Stimulated activated naive CD4-positive, alpha-beta T cell (primary cell): ENCODE measurements around the gene ACP2.
"Not testable (repeated sequence)": the region's sequence is repeated elsewhere in the genome, so short reads cannot be mapped to it uniquely, and the experiment has no call there.

ENCODE experiments used
- DNase-seq, 6 experiments: peaks; one replicate each; lab custom pipeline; 2025; lab: John Stamatoyannopoulos, UW

The ACP2 gene

DNA sequence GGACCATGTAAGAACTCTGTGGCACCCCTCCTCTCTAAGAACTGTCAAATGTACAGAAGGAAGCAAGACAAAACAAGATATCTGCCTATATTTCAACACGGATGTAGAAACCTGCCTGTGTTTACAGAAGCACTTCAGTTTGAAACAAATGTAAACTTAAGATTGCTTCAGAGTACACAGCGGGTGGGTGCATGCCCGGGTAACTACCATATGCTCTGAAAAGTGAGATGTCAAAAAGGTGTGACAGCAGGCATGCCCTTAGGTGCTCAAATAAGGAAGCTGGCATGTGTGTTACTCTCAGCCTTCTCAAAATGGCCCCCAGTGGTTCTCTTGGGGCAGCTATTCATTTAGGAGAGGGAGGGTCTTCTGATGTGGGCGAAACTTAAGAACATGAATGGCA is 5.2 kb downstream of the ACP2 start:
- no peak for DNase-seq

DNA sequence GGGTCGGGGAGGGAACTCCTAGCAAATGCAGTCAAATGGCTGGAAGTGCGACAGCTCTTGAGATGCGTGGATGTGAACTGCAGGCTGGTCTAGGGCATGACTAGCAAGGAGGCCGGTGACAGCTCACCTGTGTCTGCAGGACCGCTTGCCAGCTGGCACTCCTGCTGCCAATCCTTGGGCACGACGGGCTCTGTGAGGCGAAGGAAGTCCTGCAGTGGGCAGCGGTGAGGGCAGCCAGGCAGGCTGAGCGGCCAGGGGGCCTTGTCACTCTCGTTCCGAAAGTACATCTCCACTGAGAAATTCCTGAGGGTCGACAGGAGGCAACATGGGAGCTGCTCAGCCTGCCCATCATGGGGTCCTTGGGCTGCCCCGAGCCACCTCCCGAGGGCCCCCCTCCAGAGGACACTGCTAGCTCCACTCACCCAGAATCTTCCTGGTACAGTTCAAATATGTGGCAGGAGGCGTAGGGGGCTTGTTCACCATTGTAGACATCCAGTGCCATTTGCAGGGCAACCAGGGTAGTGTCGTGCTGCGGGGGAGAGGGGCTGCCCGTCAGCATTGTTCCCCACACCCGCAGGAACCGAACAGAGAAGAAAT is 5.9 kb downstream of the ACP2 start:
- DNase-seq: no peak

DNA sequence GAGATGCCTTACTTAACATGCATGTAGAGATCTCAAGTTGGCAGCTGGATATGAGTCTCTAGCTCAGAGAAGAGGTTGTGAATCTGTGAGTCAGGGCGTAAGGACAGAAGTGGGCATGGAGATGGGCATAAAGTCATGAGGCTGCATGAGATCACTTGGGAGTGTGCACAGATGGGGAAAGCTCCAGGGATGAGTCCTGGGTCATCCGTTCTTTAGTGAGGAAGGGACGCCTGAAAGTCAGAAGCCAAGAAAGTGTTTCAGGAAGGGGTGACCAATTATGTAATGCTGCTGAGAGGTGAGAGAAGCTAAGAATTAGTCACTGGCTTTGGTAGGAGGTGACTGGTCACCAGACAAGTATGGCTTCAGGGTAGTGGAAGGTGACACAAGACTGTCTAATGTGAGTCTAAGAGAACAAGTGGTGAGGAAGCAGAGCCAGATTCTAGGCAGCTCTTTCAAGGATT is 6.7 kb downstream of the ACP2 start:
- DNase-seq: no peak

DNA sequence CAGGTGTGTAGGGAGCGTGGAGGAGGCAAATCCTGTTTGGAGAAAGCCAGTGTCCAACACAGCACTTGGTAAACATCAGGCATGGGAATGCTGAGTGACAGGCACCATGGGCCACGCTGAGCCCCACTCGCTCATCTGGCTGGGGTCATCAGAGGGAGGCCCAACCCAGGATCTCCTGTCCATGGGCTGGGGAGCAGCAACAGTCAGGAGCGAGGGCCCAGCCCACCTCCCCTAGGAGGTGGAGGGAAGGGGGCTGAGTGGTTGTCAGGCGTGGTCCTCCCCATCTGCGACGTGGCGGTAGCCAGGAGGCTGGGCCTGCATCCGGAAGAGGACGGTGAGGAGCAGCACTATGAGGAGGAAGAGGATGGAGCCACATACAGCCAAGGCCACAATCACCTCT is 8.8 kb downstream of the ACP2 start:
- no peak for DNase-seq

DNA sequence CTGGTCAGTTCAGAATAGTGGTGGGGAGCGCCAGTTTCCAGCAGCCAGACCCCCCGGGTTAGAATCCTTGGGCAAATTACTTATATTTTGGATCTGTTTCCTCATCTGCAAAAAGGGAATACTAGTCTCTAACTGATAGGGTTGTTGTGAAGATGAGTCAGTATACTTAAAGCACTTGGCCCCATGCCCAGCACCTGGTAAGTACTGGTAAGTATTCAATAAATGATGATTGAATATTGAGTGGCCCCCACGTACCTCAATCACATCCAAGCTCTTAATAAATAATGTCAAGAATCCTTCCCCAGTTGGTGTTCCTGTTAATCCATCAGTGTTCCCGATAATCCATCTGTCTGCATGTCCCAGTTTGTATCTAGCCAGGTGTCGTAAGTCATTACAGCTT is 12.1 kb downstream of the ACP2 start:
- no peak for DNase-seq

DNA sequence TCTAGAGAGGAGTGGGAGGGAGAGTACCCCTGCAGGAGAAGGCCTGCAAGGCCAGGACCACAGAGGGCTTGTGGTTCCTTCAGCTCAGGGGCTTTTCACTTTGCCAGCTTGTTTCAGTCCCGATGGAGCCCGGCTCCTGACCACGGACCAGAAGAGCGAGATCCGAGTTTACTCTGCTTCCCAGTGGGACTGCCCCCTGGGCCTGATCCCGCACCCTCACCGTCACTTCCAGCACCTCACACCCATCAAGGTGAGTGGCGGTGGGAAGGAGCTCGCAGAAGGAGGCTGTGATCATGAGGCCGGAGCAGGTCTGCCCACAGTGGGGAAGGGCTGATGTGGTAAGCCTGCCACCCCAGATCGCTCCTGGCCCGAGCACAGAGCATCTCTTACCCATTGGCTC is 13.5 kb downstream of the ACP2 start:
- peak in 1 of 6 experiments; percentile 34 for DNase-seq

DNA sequence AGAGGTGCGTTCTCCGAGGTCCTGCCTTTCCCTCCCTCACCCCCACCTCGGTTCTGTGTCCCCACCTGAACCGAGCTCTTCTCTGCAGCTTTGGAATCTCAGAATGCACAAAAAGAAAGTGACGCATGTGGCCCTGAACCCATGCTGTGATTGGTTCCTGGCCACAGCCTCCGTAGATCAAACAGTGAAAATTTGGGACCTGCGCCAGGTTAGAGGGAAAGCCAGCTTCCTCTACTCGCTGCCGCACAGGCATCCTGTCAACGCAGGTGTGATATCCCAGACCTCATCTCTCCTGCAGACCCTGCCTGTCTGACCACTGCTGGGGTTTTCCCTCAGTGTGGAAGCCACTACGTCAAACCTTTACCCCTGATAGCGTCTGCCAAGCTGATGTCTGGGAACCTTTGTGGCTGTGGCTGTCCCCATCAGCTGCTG is 13.9 kb downstream of the ACP2 start:
- peak; percentile 56 to 87 (median 78) for DNase-seq

DNA sequence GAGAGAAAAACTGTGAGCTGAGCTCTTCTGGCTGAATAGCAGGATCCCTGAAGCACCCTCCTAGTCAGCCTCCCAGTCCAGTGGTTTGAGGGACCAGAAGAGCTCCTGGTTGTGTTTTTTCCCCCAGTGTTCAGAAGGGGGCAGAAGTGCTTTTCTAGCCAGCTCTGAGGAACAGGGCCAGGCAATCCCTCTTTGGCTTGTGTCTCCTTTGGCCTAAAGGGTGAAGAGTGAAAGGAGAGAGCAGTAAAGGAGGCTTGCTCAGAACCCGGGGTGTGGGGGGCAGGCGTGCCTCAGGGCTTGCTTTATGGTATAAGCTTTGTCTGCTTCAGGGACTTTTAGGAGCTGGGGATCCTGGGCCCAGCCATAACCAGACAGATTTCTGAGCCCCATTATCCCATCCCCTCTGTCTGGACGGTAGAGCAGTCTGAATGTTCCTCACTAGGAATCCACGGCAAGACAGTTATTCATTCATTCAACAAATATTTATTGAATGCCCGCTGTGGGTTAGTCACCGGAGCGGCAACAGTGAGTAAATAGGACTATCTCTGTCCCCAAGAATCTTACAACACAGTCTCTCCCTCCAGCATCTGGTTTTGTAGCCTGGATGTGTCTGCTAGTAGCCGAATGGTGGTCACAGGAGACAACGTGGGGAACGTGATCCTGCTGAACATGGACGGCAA is 14.5 kb downstream of the ACP2 start:
- peak in 3 of 6 experiments; percentile 6 to 23 (median 22) for DNase-seq

DNA sequence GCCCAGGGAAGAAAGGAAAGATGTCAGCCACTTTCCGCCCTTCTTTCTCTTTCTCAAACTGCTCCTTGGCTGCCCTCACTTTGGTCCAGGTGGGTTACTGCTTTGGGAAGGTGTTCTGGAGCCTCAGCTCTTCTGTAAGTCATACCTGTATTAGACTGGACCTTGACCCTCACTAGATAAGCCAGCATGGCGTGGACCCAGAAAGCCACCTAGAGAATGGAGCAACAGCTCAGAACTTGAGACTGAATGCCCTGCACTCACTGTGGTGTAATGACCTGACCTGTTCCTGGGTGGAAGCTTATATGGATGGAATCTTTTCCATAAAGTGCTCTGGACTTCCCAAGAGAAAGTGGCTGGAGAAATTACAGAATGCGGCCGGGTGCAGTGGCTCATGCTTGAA is 15.6 kb downstream of the ACP2 start:
- no peak for DNase-seq

DNA sequence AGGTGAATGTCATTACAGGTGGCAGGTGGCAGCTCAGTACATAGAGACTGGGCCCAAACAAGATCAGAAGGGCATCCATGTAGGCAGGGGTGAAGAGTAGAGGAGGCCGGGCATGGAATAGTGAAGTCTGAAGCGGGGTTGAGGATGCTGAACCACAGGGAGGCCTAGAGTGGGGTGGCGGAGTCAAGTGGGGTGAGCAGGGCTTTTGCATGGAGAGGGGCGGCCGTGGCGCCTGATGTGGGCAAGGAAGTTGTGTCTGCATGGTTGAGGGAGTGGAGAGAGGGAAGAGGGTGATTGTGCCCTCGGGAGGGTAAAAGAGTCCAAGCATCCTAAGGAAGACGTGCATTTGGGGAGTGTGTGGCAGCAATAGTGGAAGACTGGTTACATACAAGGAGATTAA is 19.5 kb downstream of the ACP2 start:
- no peak for DNase-seq

DNA sequence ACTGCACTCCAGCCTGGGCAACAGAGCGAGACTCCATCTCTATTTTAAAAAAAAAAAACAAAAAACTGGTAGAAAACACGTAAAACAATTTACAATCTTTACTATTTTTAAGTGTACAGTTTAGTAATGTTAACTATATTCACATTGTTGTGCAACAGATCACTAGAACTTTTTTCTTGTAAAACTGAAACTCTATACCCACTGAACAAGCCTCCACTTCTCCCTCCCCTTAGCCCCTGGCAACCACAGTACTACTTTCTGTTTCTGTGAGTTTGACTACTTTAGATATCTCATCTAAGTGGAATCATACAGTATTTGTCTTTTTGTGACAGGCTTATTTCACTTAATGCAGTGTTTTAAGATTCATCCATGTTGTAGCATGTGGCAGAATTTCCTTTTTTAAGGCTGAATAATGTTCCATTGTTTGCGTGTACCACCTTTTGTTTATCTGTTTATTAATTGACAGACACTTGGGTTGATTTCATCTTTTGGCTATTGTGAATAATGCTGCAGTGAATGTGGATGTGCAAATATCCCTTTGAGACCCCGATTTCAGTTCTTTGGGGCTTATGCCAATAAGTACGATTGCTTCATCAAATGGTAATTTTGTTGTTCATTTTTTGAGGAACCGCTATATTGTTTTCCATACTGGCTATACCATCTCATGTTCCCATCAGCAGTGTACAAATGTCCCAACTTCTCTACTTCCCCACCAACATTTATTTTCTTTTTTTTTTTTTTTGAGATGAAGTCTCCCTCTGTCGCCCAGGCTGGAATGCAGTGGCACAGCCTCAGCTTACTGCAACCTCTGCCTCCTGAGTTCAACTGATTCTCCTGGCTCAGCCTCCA is 22.8 kb downstream of the ACP2 start:
- no peak for DNase-seq

DNA sequence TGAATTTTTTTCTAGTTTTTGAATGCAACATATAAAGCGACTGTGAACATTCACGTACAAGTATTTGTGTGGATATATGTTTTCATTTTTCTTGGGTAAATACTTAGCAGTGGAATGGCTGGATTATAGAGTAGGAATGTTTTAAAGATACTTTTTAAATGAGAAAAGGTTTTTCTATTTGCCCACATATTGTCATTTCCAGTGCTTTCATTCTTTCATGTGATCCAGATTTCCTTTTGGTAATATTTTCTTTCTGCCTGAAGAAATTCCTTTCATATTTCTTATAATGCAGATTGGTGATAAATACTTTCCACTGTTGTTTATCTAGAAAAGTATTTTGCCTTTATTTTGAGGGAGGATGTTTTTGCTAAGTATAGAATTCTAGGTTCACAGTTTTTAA is 25.9 kb downstream of the ACP2 start:
- no peak for DNase-seq

DNA sequence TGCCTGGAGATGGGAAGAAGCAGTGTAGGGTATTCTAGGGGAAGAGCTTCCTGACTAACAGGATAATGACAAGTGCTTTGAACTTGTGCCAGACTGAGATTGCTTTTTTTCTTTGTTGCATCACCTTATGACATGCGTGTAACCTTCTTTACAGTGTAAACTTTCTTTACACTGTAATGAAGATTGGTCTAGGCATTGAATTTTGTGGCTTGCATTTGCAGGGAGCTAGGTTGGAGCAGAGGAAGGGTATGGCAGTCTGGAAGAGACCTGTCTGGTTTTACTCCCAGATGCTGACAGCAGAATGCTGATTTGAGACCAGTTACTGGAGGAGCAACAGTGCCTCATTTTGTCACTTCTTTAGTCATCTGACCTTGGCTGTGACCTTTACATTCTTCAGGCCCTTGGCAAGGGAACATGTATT is 28.2 kb downstream of the ACP2 start:
- no peak for DNase-seq

DNA sequence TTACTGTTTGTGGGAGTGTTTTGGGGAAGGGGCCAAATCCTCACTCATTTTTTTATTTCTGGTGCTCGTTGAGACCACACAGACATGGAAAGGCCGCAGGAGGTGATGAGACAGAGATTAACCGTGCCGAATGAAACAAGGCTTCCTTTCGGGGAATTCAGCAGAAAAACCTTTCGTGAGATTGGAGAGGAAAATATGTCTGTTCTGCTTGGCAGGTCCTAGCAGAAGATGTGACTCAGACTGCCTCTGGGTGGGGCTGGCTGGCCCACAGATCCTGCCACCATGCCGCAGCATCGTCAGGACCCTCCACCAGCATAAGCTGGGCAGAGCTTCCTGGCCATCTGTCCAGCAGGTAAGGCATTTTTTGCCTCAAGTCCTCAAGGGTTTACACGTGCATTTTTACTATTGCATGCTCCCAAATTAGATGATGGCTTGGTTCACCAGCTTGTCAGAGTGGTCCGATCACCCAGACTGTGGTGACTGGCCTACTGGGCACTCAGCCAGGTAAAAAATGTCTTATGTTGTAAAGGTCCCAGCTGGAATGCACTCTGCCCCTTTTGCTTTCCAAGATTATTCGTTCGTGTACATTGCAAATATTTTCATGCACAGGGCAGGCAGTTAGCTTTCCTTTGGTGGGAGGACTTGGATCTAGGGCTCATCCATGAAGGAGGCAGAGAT is 32.4 kb downstream of the ACP2 start:
- DNase-seq: peak in 2 of 6 experiments; percentile 1 to 13

DNA sequence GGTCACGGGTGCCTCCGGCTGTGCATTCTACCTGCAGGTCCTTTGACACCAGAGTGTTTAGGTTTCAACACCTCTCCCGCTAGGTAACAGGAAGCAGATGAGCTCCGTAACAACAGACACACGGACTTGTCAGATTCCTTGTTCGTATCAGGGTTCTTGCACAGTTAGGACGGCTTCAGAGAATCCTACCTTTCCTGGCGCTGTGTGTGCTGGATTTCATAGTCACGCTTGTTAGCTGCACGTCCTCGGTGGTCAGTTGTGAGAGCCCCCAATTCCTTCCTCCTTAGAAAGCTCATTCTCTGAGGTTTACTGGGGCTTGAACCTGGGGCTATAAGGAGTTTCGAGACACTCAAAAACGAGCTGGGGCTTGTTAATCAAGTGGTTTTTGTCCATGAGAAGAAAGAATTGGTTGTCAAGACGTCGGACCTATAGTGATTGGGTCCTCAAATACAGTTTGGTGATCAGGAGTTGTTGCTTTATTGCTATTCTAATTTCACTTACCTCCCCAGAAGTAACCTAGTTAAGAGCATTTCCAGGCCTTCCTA is 33.2 kb downstream of the ACP2 start:
- DNase-seq: no peak

DNA sequence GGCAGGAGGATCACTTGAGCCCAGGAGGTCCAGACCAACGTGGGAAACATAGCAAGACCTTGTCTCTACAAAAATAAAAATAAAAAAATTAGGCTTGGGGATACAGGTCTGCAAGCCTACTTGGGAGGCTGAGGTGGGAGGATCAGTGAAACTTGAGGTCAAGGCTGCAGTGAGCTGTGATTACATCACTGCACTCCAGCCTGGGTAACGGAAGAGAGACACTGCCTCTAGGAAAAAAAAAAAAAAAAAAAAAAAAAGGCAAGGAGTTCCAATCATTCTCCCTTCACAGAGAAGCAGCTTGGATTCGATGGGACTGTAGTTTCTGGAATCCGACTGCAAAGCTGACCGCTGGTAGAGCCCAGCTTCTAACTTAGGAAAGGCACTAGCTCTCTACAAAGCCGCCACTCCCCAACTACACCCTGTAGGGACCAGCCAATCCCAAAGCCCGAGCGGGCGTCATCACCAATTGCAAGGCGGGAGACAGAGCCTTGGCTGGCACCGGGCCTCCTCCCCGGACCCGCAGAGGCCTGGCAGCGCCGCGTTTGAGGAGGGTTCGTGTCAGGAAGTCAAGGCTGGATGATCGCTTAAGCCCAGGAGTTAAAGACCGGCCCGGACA is 34.6 kb downstream of the ACP2 start:
- DNase-seq: peak; percentile 66 to 80 (median 74)

DNA sequence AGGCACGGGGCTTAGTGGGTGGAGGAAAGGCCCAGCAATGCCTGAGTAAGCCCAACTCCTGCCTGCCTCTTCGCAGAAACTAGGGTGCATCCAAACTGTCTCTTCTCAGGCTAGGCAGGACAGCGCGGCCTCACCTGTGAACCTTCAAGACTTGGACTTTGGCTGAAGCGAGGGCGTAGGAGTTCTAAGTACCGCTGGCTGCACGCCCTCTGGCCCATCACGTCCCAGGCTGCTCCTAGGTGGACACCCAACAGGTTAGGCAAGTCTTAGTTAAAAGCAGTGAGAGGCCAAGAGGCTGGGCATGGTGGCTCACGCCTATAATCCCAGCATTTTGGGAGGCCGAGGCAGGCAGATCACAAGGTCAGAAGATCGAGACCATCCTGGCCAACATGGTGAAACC is 35.7 kb downstream of the ACP2 start:
- DNase-seq: no peak

DNA sequence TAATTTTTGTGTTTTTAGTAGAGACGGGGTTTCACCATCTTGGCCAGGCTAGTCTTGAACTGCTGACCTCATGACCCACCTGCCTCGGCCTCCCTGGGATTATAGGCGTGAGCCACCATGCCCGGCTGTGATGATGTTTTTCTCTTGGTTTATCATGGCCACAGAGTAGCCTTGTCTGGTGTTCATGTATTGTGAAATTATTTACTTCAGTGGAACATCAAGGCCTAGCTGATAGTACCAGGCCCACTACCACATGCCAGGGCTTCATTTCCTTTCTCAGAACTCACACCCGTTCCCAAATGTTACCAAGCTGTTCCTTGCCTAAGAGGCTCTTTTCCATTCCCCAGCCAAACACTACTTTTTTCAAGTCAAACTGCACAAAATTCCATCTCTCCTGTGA is 40.0 kb downstream of the ACP2 start:
- DNase-seq: no peak

DNA sequence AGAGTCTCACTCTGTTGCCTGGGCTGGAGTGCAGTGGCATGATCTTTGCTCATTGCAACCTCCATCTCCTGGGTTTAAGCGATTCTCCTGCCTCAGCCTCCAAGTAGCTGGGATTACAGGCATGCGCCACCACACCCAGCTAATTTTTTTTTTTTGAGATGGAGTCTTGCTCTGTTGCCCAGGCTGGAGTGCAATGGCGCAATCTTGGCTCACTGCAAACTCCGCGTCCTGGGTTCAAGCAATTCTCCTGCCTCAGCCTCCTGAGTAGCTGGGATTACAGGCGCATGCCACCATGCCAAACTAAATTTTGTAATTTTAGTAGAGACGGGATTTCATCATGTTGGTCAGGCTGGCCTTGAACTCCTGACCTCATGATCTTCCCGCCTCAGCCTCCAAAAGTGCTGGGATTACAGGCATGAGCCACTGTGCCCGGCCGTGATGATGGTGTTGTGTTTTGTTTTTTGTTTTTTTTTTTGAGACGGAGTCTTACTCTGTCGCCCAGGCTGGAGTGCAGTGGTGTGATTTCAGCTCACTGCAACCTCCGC is 40.5 kb downstream of the ACP2 start:
- not testable (repeated sequence) for DNase-seq

DNA sequence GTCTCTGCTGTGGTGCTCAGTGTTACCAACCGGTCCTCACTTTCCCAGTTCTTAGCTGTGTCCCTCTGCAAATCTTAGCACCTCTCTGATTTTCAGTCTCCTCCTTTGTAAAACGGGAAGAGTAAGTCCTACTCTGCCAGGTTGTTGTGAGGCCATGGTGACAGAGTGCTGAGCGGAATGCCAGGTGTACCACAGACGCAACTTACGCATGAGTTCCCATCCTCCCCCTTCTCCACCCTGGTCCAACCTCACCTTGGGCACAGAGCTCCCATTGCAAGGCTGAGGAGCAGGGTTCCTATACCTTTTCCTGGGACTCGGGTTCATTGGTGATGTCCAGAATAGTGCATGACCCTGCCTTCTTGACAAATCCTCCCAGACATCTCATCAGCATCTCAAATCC is 41.2 kb downstream of the ACP2 start:
- DNase-seq: no peak

DNA sequence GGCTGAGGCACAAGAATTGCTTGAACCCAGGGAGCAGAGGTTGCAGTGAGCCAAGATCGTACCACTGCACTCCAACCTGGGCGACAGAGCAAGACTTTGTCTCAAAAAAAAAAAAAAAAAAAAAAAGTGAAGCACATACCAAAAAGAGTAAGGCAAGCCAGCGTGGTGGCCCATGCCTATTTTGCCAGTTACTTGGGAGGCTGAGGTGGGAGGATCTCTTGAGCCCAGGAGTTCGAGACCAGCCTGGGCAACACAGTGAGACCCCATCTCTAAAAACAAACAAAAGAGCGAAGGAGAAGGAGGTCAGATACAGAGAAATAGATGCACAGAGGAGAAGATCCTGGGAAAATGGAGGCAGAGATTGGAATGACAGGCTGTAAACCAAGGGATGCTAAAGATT is 42.0 kb downstream of the ACP2 start:
- DNase-seq: not testable (repeated sequence)
